NCI-H226 (cell line): ENCODE measurements around the gene PFKFB4.
"Not testable (repeated sequence)": the region's sequence is repeated elsewhere in the genome, so short reads cannot be mapped to it uniquely, and the experiment has no call there.

Experiments
- DNase-seq: peaks from one replicate; pipeline ENCODE4 v3.0.0-alpha.2; 2015

The PFKFB4 gene

DNA sequence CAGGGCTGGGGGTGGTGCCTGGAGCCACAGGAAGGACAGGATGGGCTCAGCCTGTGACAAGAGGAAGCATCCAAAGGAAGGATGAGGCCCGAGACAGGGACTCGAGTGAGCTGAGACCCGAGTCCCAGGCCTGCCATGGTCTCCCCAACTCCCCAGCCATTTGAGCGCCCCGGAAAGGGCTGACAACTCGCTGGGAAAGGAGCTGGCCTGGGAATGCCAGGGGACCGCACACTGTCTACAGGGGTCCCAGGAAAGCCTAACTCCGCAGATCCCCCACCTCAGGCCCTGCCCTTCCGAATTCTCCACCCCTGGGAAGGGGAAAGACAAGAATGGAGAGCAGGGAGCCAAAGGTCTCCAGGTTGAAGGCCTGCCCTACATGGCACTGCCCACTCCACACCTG is 31.6 kb downstream of the PFKFB4 start:
- DNase-seq: no peak

DNA sequence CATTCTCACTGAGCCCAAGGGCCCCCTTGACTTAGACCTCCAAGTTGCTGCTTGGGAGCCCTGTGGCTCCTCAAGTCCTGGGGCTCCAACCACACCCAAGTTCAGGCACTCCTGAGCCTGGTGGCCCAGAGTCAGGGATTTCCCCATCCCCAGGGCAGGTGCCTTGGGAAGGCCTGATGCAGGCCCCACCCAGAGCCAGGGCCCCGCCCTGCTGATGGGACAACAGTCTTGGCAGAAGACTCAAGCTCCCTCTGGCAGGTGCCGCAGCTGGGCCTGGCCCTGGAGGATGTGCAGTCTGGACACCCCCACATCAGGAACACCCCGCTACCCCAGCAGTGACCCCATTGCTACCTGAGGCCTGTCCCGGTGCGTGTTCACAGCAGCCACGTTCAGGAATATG is 35.0 kb downstream of the PFKFB4 start:
- DNase-seq: no peak

- no peak for DNase-seq
These were observed 37.3 kb downstream of the PFKFB4 start for GRCh38 chr3:48519277-48519643.

DNA sequence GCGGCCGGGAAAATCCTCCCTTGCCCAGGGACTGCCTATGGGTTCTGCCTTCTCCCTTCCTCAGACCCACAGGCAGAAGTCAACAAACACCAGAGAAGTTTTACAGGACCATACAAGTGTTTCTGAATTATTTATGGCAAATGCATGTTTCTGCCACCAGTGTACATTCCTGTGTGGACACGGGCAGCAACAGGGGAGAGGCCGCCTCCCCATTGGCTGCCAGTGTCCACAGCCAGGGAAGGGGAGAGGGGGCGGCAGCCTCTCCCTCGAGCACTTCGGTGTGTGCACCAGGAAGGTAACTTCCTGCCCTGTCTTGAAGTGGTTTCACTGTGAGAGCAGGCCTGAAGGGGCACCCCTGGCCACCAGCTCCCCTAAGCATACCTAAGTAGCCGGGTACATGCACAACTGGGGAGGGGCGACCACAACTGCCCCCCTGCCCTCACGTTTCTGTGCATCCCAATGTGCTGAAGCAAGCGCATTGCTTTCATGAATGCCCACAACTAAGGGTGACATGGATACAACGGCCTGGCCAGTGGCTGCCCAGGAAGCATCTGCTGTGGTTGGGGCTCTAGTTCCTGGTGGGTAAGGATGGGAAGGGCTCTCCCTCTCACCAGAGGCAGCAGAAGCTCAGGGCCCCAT is 37.8 kb downstream of the PFKFB4 start:
- DNase-seq: no peak

- DNase-seq: no peak
These were observed 38.5 kb downstream of the PFKFB4 start for GRCh38 chr3:48518069-48518468.

GRCh38 chr3:48516571-48516970 is 40.0 kb downstream of the PFKFB4 start:
- DNase-seq: no peak

DNA sequence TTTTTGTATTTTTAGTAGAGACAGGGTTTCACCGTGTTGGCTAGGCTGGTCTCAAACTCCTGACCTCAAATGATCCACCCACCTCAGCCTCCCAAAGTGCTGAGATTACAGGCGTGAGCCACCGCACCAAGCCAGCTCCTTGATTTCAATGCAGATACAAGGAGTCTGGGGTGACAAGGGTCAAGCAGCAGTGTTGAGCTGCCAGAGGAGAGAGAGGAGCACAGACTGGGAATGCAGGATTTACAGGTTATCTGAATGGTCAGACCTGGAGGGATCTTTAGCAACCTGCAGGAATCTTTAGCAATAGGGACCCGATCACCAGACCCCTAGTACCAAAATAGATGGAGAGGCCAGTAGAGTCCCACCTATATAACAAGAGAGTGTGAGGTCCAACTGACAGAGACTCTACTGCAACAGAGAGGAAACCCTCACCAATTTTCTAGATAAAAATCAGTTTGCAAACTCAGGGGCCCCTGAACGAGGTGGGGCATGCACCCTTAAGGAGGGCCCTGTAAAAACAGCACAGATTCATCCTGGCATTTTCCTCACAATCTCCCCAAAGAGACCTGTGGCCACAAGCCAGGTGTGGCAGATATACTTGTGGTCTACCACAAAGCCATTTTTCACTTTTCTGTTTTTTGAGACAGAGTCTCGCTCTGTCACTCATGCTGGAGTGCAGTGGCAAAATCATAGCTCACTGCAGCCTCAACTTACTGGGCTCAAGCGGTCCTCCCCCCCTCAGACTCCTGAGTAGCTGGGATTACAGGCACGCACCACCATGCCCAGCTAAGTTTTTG is 42.0 kb downstream of the PFKFB4 start:
- no peak for DNase-seq

GRCh38 chr3:48511551-48511950 is 45.1 kb downstream of the PFKFB4 start:
- DNase-seq: no peak

- peak; percentile 74 for DNase-seq
These were observed 49.1 kb downstream of the PFKFB4 start for GRCh38 chr3:48507256-48508061.

- no peak for DNase-seq
These were observed 50.6 kb downstream of the PFKFB4 start for GRCh38 chr3:48505968-48506504.

- DNase-seq: no peak
These were observed 51.5 kb downstream of the PFKFB4 start for GRCh38 chr3:48505146-48505545.

GRCh38 chr3:48504051-48504946 is 52.3 kb downstream of the PFKFB4 start, which contains the start of gene SHISA5:
TSS of gene SHISA5 (minus strand) at chr3:48504174. CDS start at chr3:48504094, 80 bp downstream.
- peak; percentile 50 for DNase-seq

DNA sequence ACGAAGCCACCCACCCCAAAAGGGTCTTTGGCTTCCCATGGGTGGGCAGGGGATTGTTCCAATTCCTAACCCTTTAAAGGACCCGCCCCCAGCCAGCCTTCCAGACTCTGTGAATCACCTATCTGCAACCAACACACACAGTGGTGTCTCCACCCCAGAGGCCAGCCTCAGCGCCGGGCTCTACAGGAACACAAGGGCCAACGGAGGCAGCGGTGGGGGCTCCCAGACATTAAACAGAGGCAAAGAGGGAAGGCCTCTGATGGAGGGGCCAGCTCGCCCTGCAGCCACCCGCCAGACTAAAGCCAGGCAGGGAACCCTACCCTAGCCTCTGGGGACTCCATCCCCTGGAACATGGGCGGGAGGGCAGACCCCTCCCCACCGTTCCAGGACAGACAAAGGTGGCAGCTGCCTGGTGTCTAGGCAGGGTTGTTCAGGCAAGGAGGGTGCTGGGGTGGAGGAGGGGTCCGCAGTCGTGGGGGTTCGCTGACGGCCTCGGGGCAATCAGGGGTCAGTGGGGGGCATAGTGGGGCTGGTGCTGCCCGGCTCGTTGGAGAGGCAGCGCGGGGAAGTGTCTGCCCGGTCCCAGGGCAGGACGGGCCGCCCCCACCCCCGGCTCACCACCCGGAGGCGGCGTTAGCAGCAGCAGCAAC is 53.1 kb downstream of the PFKFB4 start:
- peak; percentile 41 for DNase-seq

DNA sequence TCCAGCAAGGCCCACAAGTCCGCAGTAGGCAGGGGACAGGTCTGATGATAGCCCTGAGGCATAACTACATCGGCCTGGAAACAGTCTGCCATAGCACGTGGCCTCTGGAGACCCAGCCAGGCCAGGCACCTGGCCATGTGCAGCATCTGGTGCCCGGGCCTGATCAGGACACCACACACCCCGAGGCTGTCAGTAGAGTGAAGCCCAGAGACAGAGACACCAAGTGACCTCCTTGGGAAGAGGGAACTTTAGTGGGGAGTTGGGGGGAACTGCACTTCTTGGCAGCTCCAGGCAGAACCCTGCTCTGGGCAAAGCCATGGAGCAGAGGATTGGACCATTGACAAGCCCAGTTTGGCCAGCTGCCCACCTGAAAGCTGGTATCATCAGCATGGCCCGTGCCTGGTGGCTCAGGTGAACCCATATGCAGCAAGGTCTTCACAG is 53.9 kb downstream of the PFKFB4 start:
- DNase-seq: no peak

DNA sequence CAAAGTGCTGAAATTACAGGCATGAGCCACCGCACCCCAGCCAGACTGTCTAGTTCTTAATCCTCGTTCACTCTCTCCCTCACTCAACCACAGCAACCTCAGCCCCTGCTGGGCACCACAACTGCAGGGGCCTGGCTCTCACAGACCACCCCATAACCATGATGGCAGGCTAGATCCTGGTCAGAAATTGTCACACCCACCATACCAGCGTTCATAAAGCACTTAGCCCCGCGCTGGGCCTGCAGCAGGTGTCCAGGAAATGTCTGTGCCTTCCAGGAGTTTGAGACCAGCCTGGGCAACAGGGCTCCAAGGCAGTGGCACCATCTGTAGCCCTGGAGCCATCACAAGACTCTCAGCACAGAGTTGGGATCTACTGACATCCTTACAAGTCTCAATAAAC is 54.5 kb downstream of the PFKFB4 start:
- no peak for DNase-seq

GRCh38 chr3:48501196-48501595 is 55.4 kb downstream of the PFKFB4 start:
- no peak for DNase-seq

GRCh38 chr3:48500656-48501055 is 55.9 kb downstream of the PFKFB4 start:
- DNase-seq: no peak

GRCh38 chr3:48493203-48493501 is 63.5 kb downstream of the PFKFB4 start:
- no peak for DNase-seq

DNA sequence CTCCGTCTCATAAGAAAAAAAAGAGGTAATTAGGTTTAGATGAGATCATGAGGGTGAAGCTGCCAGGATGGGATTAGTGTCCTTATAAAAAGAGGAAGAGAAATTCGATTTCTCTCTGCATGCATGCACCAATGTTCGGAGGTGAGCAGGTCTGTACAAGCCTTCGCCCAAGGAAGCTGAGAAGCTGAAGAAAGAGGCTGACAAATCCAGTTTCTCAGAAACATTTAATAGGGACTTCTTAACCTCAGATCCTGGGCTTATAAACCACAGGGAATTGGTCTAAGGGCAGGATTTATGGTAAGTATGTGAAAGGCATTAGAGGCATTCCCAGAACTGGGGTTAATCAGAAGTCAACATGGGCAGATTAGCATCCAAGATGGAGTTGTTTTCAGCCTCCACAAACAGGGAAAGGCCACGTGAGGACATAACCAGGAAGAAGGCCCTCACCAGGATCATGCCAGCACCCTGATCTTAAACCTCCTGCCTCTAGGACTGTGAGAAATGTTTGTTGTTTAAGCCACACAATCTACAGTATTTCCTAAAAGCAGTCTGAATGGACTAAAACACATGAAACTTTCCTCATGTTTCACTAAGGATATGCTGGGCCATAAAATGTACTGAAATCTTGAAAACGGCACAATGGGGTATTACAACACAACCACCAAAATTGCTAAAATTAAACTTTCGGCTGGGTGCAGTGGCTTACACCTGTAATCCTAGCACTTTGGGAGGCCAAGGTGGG is 64.0 kb downstream of the PFKFB4 start:
- no peak for DNase-seq

GRCh38 chr3:48486952-48487351 is 69.7 kb downstream of the PFKFB4 start:
- no peak for DNase-seq

DNA sequence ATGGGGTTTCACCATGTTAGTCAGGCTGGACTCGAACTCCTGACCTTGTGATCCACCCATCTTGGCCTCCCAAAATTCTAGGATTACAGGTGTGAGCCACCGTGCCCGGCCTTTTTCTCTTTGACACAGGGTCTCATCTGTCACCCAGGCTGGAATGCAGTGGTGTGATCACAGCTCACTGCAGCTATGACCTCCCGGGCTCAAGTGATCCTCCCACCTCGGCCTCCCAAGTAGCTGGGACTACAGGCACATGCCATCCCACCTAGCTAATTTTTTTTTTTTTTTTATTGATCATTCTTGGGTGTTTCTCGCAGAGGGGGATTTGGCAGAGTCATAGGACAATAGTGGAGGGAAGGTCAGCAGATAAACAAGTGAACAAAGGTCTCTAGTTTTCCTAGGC is 73.8 kb downstream of the PFKFB4 start:
- not testable (repeated sequence) for DNase-seq
